CD4-positive, alpha-beta T cell treated with Interleukin-10 for 1 hour (primary cell): ENCODE measurements around the gene U2SURP.
"Not testable (repeated sequence)": the region's sequence is repeated elsewhere in the genome, so short reads cannot be mapped to it uniquely, and the experiment has no call there.

Experiments
- DNase-seq: peaks from one replicate; pipeline ENCODE4 v3.0.0-alpha.2; 2020

Gene U2SURP

DNA sequence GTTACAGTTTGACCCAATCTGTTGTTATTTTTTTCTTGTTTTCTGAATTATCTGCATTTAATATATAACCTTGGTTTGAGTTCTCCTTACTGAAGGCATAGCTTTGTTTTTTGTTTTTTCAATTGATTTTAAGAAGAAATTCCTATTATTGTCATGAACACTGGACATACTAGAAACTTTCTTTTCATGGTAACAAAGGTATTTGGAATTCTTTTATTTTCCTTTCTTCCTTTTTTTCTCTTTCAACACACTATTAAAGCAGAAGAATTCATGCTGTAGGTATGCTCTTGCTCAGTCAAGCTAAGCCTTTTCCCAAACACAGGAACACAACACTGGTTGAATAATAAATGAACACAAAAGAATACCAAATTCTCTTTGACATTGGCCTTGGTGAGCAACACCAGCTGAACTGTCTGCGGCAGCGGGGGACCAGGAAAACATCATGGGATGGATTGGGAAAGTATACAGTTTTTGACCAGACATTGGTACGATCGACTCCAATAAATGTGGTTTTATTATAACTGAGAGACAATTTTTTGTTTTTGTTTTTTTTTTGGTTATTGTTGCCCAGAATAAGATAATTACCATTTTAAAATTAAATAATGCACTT lies 23.1 kb downstream of the U2SURP start:
- no peak for DNase-seq

DNA sequence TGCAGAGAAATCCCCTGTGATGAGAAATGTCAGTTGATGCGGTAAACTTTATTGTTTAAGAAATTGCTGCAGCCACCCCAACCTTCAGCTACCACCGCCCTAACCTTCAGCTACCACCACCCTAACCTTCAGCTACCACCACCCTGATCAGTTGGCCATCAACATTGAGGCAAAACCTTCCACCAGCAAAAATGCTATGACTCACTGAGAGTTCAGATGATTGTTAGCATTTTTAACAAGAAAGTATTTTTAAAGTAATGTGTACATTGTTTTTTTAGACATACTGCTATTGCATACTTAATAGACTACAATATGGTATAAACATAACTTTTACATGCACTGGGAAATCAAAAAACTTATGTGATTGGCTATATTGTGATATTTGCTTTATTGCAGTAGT lies 30.0 kb downstream of the U2SURP start:
- DNase-seq: no peak

DNA sequence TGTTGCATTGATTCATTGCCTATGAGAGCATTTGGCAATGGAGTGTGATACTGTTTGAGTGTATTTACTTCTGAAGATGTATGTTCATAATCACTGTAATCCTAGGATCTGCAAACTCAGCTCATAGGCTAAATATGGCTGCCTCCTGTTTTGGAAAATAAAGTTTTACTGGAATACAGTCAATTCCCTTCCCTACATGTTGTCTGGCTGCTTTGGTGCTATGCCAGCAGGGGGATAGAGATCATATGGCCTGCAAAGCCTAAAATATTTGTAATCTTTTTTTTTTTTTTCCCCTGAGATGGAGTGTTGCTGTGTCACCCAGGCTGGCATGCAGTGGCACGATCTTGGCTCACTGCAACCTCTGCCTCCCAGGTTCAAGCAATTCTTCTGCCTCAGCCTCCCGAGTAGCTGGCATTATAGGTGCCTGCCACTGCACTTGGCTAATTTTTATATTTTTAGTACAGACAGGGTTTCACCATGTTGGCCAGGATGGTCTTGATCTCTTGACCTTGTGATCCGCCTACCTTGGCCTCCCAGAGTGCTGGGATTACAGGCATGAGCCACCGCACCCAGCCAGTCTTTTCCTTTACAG lies 30.5 kb downstream of the U2SURP start:
- not testable (repeated sequence) for DNase-seq

DNA sequence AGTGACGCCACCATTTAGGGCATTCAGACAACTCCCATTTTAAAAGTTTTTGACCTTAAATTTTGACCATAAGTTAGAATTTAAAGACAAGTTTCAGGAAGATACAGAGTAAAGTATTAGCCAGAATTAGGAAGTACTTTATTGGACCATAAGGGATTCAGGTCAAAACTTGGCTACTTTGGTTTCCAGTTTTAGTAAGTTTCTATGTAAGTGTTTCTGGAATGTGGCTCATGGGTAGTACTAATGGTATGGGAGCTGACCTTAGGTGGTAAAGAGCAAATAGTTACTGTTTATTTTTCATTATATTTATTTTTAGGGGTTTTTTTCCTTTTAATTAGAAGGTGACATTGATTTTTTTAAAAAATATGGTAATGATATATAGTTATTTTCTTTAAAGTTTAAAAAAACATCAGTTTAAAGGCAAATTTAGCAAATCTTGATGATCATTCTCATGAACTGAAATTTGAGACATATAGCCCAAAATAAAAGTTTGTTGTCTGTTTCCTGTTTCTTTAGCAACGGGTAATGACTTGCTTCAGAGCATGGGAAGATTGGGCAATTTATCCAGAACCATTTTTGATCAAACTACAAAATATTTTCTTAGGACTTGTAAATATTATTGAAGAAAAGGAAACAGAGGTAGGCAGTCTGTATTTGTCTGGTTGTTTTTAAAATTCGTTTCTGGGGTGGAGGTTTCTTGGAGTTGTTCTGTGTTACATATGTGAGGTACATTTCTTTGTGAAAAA lies 34.3 kb downstream of the U2SURP start:
- DNase-seq: no peak

DNA sequence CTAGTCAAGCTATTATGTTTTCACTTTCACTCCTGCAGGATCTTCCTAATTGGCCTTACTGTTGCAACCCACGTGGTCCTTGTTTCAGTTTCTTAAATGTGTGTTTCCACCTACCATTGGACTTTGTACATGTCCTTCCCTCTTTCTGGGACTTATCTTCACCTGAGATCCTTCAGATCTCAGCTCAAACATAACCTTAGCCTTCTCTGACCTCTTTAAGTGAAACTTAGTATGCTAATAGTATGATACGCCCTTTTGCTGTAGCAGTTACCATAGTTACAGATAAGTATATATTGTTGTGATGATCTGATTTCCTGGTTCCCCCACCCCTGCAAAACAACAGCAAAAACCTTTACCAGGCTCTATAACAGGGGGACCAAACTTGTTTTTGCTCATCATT lies 35.2 kb downstream of the U2SURP start:
- peak; percentile 47 for DNase-seq

DNA sequence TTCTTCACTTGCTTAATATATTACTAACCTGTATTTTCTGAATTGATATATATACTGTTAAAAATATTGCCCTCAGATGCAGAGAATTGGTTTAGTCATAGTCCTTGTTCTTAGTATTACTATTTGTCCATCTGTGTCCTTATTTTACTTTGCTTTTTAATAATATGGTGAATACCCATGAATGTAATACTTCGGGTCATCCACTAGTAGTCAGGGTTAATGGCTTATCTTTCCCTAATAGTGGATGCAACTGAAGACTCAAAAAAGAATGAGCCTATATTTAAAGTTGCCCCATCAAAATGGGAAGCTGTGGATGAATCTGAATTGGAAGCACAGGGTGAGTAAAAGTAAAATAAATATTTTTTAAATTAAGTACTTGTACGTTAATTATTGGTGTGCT lies 36.5 kb downstream of the U2SURP start:
- DNase-seq: no peak

DNA sequence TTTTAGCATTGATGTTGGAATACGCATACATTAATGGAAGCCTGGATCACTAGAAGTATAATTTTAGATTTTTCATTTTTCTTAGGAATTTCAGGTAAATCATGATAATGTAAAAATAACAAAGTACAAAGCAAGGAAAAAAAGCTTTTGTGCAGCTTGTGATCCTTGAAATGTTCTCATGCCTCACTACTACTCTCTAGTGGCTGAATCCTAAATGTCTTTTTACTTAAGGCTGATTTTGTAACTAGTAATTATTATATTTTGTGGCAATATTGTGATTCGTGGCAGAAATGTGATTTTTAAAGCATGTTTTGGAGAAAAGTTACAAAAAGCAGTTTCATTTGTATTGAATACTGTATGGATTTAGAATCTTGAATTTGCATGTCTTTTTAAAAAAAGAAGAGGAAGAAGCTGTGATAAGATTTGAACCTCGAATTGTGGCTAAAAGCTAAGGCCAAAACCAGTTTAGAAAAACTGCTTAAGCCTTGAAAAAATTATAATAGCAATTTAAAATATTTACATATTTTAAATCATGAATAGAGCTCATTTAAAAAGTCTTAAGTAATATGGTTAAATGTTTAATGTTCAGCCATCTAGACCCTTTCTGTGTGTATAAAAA lies 39.0 kb downstream of the U2SURP start:
- no peak for DNase-seq

DNA sequence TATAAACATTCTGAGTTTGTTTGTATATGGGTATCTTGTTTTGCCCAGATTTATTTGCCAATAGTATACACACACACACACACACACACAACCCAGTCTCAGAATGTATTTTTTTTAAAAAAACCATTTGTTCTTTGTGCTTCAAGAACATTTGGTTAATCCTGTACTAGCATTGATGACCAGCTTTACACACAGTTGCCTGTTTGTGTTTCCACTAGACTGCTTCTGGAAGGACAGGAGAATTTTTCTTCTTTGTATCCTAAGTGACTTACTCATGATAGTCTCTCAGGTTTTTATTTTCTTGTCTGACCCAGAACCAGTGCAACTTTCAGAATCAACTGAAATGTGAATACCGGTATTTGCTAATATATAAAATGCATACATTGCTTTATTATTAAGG lies 40.5 kb downstream of the U2SURP start:
- no peak for DNase-seq

DNA sequence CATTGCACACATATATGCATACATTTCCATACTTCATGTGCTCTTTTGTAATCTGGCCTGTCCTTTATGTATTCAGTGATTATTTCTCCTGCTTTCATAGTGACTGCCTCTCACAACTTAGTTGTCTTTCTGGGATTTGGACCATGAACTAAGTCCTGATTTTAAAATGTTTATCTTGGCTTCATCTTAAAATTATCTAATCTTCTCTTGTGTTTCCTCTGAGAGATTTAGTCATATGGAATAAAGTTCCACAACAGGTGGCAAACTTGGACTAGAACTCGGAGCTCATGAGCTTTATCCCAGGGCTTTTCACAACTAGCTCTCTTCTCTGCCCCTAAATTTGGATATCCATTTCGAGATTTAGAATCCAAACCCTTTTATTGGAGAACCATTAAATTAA lies 44.3 kb downstream of the U2SURP start:
- DNase-seq: no peak

DNA sequence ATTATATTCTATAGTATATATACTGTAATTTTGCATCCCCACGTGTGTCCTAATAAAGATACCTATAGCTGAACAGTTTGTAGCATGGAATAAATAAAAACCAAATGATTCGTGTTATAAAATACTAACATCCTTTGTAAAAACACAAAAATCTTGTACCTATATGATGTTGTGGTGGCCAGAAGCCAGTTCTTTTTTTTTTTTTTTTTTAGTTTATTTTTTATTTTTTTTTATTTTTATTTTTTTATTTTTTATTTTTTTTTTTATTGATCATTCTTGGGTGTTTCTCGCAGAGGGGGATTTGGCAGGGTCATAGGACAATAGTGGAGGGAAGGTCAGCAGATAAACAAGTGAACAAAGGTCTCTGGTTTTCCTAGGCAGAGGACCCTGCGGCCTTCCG lies 44.7 kb downstream of the U2SURP start:
- not testable (repeated sequence) for DNase-seq

DNA sequence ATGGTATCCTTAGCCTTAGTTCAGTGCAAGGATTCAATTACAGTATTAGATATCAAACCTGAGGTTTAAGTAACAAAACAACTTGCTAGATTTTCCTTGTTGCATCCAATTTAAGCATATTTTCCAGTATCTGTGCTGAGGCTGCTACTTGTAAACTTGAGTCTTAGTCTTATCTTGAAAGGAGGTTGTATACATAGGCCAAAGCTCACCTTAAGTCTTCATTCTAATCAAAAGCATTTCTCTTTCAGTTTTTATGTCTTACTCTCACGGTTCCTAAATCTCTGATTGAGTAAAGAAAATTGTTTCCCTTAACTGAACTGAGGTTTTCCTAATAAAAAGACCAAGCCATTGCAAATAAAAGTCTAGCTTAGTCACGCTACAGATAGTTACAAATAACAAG lies 52.6 kb downstream of the U2SURP start:
- DNase-seq: no peak

DNA sequence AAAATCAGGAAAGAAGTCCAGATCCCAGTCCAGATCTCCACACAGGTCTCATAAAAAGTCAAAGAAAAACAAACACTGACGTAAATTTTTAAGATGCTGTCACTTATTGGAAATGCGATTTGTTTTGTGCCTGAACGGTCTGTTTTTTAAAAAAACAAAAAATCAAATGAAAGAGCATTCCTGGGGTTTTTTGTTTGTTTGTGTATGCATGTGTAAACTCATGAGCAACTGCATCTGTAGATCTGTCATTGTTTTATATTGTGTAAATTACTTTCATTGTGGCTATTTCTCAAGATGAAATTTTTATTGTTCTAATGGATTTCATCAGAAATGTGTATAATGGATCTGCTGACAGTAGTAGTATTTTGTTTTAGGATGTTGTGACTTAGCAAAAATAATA lies 55.0 kb downstream of the U2SURP start:
- no peak for DNase-seq

DNA sequence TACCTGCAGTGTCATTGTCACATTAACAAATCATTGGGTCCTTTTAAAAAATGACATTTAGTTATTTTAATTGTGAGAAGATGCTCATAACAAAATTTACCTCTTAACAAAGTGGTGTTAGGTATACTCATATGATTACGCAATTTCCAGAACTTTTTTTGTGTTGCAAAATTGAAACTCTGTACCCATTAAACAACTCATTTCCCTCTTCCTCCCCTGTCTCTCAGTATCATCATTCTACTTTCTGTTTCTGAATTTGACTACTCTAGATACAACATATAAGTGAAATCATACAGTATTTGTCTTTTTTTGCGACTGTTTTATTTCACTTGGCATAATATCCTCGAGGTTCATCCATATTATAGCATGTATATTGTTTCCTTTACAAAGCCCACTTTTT lies 59.5 kb downstream of the U2SURP start:
- DNase-seq: no peak

DNA sequence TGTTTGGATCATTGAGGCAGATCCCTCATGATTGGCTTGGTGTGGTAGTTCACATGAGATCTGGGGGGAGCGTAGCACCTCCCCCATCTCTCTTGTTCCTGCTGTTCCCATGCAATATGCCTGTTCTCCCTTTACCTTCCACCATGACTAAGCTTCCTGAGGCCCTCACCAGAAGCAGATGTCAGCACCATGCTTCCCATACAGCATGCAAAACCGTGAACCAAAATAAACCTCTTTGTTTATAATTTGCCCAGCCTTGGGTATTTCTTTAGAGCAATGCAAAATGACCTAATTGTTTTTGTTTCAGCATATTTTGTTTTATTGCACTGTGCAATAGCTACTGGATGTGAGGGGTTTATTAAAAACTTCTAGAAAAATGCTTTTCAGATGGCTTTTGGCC lies 61.6 kb downstream of the U2SURP start:
- DNase-seq: no peak

DNA sequence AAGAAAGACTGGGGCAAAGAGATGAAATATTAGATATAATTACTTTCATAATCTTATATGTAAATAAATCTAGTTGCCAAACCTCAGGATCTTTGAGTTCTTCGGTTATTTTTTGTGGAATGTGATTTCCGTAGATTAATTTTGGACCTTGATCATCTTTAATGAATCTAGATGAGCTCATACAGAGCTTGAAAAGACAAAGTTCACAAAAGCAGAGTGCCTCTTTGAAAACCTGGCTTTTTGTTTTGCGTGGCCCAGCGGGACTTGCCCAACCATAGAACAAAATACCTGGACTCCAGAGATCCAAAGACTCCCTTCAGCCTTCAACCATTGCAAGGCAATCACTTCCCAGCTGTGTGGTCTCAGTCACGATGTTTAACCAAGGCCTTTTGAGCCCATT lies 63.4 kb downstream of the U2SURP start:
- DNase-seq: no peak

DNA sequence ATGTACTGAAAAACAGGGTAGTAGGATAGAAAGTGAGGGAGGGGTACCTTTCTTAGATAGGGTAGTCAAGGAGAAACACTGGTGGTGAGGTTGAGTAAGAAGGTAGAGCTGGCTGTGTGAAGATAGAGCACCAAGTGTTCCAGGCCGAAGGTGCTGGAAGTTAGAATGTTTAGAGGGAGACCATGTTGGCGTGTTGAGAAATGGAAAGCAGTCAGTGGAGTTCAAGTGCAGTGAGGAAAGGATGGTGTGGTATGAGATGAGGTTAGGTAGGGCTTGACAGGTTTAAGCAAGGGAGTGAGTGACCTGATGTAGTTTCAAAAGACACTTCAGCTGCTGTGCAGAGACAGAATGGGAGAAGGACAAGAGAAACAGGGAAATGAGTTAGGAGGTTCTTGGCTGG lies 64.0 kb downstream of the U2SURP start:
- no peak for DNase-seq

DNA sequence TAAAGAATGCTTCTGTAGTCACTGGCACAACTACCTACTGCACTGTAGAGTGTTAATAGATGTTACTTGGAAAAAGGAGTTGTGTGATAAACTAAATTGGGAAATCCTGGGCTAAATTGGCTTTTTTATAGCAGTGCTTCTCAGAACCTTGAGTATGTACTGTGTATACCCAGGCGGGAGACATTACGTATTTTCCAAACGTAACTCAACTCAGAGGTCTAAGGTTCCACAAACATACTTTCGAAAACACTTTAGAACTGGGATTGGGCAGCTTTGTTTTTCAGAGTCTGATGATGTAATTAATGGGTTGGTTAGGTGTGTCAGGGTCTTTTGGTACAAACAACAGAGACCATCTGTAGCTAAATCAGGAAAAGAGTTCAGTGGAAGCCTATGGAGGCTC lies 64.7 kb downstream of the U2SURP start:
- no peak for DNase-seq

DNA sequence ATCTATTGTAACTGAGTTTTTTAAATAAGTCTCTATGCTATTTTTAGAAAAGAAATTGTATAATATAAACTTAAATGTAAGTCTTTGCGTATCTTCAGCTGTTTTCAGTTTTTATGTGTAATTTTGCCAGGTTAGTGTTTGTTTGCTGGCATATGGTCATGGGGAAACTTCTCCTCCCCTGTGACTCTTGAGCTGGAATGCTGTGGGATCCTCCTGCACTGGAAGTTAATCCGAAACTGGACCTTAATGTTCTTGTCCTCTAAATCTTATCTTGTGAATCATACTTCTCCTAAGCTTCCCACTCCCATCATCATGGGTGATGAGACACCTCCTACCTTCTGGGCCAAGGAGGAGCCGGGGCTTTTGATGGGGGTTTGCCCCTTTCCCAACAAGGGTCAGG lies 65.8 kb downstream of the U2SURP start:
- no peak for DNase-seq

DNA sequence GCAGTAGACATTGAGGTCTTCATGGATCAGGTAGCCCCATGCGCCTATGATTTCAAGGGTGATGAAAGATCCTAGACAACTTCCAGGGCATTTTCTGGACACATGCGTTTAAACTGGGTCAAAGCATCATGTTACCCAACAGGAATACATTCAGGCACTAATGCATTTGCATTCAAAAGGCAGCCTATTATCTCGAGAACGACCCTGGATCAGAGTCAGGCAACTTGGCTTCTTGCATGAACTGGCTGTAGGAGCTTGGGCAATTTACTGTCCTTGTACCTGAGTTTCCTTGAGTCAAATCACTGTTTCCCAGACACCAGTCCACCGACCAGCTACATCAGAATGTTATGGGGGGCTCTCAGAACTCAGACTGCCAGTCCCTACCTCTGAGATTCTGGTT lies 66.7 kb downstream of the U2SURP start:
- DNase-seq: no peak

DNA sequence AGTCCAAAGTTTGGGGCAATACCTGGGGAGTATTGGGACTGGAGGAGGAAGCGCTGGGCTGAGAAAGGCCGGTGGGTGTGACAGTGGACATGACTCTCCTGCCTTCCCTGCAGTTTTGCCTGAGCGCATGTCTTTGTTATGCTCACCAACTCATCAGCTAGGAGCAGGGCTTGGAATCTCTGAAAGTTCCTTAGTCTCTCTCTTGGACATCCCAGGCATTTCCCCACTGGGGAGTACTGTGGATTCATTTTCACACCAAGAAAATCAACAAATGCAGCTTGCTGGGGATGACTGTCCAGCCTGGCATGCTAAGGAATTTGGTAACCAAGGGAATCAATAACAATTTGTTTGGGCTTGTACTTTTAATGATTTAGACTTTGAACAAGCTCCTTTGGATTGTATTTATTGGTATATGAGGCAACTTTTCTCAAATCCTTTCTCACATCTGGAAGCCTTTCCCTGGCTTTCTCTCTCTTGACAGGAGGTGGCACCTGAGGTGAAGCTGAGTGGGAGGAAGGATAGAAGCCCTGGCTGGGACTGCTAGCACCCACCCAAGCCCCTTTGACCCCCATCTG lies 69.7 kb downstream of the U2SURP start:
- no peak for DNase-seq

DNA sequence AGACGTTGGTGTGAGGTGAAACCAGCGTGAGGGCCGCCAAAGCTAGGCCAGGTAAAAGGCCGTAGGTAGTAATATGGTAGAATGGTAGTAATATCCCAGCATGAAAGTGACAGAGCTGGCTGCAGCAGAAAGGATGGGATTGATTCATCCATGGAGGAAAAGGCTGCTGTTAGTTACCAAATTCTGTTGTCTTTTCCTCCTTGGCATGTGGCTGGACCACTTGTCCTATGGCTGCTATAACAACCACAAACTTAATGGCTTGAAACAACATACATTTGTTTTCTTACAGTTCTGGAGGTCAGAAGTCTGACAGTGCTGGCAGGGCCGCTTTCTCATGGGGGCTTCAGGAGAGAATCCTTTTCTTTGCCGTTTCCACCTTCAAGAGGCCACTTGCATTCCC lies 70.4 kb downstream of the U2SURP start:
- DNase-seq: no peak

DNA sequence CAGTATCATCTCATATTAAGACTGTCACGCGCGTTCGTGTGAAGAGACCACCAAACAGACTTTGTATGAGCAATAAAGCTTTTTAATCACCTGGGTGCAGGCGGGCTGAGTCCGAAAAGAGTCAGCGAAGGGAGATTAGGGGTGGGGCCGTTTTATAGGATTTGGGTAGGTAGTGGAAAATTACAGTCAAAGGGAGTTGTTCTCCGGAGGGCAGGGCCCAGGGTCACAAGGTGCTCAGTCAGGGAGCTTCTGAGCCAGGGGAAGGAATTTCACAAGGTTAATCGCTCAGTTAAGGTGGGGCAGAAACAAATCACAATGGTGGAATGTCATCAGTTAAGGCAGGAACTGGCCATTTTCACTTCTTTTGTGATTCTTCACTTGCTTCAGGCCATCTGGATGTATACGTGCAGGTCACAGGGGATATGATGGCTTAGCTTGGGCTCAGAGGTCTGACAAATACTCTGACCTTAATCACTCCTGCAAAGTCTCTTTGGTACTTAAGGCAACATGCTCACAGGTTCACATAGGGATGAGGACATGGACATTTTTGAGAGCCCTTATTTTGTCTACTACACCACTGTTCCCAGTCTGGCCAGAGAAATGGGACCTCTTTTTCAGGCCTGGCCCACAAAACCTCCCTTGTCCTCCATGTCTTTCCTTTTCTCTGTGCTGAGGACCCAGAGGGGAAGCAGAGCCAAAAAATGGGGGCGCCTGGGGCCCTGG lies 71.1 kb downstream of the U2SURP start:
- not testable (repeated sequence) for DNase-seq

DNA sequence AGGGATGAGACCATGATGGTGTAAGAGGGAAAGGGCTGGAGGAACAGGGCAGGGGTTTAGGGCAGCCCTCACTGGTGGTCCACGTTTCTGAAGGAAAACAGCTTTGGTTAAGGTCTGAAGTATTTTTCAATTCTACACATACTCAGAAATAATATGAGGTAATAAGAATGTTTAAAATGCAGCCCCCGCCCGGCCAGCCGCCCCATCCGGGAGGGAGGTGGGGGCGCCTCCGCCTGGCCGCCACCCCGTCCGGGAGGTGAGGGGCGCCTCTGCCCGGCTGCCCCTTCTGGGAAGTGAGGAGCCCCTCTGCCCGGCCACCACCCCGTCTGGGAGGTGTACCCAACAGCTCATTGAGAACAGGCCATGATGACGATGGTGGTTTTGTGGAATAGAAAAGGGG lies 72.2 kb downstream of the U2SURP start:
- DNase-seq: not testable (repeated sequence)
